Ascending aorta (tissue), 2 donors: ENCODE results near the gene PBX3. TPM values are rescaled to one million over a fixed set of nuclear protein-coding genes. Genes with fewer than 3 reads are reported as not detected.

Experiments
- DNase-seq, 2 donors: peaks; one replicate each; pipeline ENCODE4 v3.0.0-alpha.2; 2019; ENCODE audit warnings: low spot score in 2 of 2
- H3K27ac ChIP-seq, 2 donors: fragments of 200-600 bp; sonication (generic); one replicate each; pipeline ENCODE4 v1.5.1; 2016 to 2017; ENCODE audit warnings: mild to moderate bottlenecking in 1 of 2
- H3K27me3 ChIP-seq: fragments of 200-600 bp; sonication (generic); one replicate; pipeline ENCODE4 v1.5.1; 2017
- H3K36me3 ChIP-seq, 2 donors: fragments of 200-600 bp; sonication (generic); one replicate each; pipeline ENCODE4 v1.5.1; 2016
- H3K4me1 ChIP-seq, 2 donors: fragments of 200-600 bp; sonication (generic); one replicate each; pipeline ENCODE4 v1.5.1; 2016 to 2017; ENCODE audit warnings: mild to moderate bottlenecking in 1 of 2
- H3K4me3 ChIP-seq, 2 donors: fragments of 200-600 bp; sonication (generic); one replicate each; pipeline ENCODE4 v1.5.1; 2016 to 2017; ENCODE audit warnings: mild to moderate bottlenecking in 1 of 2
- H3K9me3 ChIP-seq, 2 donors: fragments of 200-600 bp; sonication (generic); one replicate each; pipeline ENCODE4 v1.5.1; 2016
- CTCF ChIP-seq, 3 experiments: fragments of 200-600 bp in 2 of 3; fragments of 450-650 bp in 1 of 3; sonication (generic) in 2 of 3; IDR thresholded peaks; one replicate each; pipeline ENCODE4 v1.5.1; 2016 to 2019; ENCODE audit warnings: antibody characterized with exemption in 3 of 3, mild to moderate bottlenecking in 1 of 3, moderate library complexity in 1 of 3
- intact Hi-C: fragments of 100-400 bp; cut with DNase I; formaldehyde crosslinking; loops from one replicate; pipeline ENCODE4 v1.15.1; 2023
- total RNA-seq: library from RNA; depleted of rRNA; stranded (reverse); fragments of >200 nt; gene quantifications from one replicate; pipeline ENCODE4 v1.1.0, GENCODE V29; 2016

Gene PBX3
- total RNA-seq, 1 donor from 2014 or later = 24.3 TPM

DNA sequence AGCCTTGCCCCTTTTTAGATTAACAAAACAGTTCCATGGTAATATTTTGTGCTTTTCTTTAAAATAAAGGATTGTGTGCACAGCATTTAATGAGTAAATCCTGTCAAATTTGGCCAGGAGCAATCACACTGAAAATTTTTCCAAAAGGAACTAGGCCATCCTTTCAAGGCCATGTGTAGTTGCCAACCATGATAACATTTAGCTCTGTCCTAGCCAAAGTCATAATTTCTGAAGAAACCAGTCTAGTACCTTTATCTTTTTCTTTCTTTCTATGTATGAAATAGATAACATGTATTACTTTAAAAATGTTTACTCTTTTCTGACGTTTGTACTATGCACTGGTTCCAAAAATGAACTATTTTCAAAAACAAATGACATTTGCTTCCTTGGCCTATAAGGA, 143.7 kb downstream of the PBX3 start:
- Histone ChIP-seq H3K36me3 (no peaks in the 10 kb centered on the region), H3K9me3 (no peaks in the 10 kb centered on the region), H3K27ac (no peak overlapping the region), H3K27me3 (no peaks in the 10 kb centered on the region), H3K4me3 (no peak overlapping the region), H3K4me1 (no peaks in the 10 kb centered on the region)
- intact Hi-C loops = no loop called here
- no peak for TF ChIP-seq CTCF (IDR thresholded peaks at IDR 0.05)
- DNase-seq = no peak

DNA sequence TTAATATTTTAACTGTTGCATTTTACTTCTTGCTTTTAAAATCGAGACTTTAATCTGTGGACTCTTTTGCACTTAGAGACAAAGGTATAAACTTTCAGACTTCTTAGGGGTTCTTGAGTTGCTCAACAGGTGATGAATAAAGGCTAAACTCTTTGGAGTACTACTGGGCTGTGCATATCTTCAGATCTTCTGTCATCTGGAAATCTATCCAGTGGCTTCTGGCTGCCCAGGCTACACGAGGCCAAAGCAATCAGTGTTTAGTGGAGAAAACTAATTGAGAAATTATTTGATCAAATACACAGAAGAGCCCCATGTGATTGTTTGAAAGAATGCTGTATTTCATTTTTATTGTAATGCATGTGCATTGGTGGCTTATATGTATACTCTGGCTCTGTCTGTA, 146.1 kb downstream of the PBX3 start:
- intact Hi-C loops = no loop called here
- Histone ChIP-seq H3K27me3 (no peaks in the 10 kb centered on the region), H3K4me3 (no peak overlapping the region), H3K4me1 (no peaks in the 10 kb centered on the region), H3K9me3 (no peaks in the 10 kb centered on the region), H3K27ac (no peak overlapping the region), H3K36me3 (no peaks in the 10 kb centered on the region)
- no peak for DNase-seq
- TF ChIP-seq CTCF (IDR thresholded peaks at IDR 0.05) = no peak

- H3K27ac ChIP-seq = no peak overlapping the region
- intact Hi-C loops = no loop called here
- no peaks in the 10 kb centered on the region for H3K27me3 ChIP-seq
- no peak for DNase-seq
- no peak for TF ChIP-seq CTCF (IDR thresholded peaks at IDR 0.05)
- H3K36me3 ChIP-seq = no peaks in the 10 kb centered on the region
- no peak overlapping the region for H3K4me3 ChIP-seq
- no peaks in the 10 kb centered on the region for H3K9me3 ChIP-seq
- no peaks in the 10 kb centered on the region for H3K4me1 ChIP-seq
Measured at GRCh38 chr9:125894566-125894965, 147.4 kb downstream of the PBX3 start.

DNA sequence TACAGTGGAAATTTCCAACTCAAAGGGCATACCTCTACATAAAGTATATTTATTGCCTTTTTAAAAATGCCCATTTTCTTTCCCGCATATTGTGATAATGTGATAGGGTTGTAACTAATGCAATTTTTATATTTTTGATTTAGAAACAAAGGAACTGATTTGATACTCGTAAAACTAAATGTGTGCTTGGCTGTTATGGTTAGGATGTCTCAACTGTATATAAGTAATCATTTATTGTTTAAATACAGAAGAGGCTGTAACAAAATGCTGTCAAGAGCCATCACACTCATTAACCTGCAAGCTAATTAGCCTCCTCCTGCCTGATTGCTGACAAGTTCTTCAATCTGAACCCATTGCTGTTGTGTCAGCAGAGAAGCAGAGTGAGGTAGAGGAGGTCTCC, 149.2 kb downstream of the PBX3 start:
- Histone ChIP-seq H3K27me3 (no peaks in the 10 kb centered on the region), H3K9me3 (no peaks in the 10 kb centered on the region), H3K4me3 (no peak overlapping the region), H3K36me3 (no peaks in the 10 kb centered on the region), H3K4me1 (no peaks in the 10 kb centered on the region), H3K27ac (no peak overlapping the region)
- no peak for TF ChIP-seq CTCF (IDR thresholded peaks at IDR 0.05)
- DNase-seq = no peak
- intact Hi-C loops = no loop called here

- H3K9me3 ChIP-seq = no peaks in the 10 kb centered on the region
- DNase-seq = no peak
- no peaks in the 10 kb centered on the region for H3K27me3 ChIP-seq
- H3K4me3 ChIP-seq = no peak overlapping the region
- intact Hi-C loops = no loop called here
- TF ChIP-seq CTCF (IDR thresholded peaks at IDR 0.05) = no peak
- no peaks in the 10 kb centered on the region for H3K4me1 ChIP-seq
- H3K36me3 ChIP-seq = no peaks in the 10 kb centered on the region
- H3K27ac ChIP-seq = no peak overlapping the region
Measured at GRCh38 chr9:125896964-125897363, 149.8 kb downstream of the PBX3 start.

- no peaks in the 10 kb centered on the region for H3K27me3 ChIP-seq
- intact Hi-C loops = no loop called here
- DNase-seq = no peak
- no peaks in the 10 kb centered on the region for H3K9me3 ChIP-seq
- no peaks in the 10 kb centered on the region for H3K4me1 ChIP-seq
- H3K27ac ChIP-seq = no peak overlapping the region
- H3K36me3 ChIP-seq = no peaks in the 10 kb centered on the region
- H3K4me3 ChIP-seq = no peak overlapping the region
- TF ChIP-seq CTCF (IDR thresholded peaks at IDR 0.05) = no peak
Measured at GRCh38 chr9:125897481-125897880, 150.3 kb downstream of the PBX3 start.
